Measurements from ENCODE around the gene AFF3. TPM values are rescaled to one million over a fixed set of nuclear protein-coding genes. Genes with fewer than 3 reads are reported as not detected.
A peak's percentile ranks its signal among the peaks of the same experiment; 100 is the strongest.

The AFF3 gene
- total RNA-seq, 1 donor from 2014 or later: 7.3 TPM

DNA sequence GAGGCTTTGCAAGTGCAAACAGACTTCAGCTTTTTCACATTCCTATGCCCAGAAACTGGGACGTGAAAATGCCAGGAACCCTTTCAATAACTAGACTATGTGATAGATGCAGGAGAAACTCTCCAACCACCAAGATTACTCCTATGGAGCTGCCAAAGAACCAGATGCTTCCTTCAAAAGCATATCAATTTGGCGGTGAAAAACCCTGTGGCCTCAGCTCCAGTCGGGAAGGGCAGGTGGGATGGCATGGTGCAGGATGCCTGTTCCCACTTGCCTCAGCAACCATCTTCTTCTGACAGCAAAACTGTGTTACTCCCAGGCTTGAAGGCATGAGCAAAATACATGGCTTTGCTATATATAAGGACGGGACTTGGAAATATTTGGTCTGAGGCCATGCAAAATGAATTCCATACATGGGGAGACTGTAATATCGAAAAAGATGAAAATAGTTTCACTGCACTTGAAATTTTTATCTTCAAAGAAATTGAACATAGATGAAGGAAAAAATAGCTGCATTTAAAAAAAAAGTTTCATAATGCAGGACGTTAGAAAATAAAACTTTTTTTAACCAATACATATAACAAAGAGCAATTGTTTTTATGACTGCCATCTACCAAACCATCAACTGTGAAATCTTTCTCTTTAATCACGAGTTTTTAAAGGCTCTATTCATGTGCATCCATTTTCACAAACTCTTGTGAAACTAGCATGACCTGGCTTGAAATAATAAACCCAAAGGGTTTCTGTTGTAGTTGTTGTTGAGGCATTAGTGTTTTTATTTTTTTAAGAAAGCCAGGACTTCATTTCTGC lies 99.1 kb downstream of the AFF3 start:
- H3K9me3 Mint-ChIP-seq (ENCODE audit: low read depth): no peaks in the 10 kb centered on the region
- peaks cover 18% of the 10 kb centered on the region for H3K27me3 Mint-ChIP-seq
- no peak overlapping the region for H3K27ac Mint-ChIP-seq
- no peak for DNase-seq (ENCODE audit: low spot score, unreplicated experiment)
- TF ChIP-seq, protein P1, sequence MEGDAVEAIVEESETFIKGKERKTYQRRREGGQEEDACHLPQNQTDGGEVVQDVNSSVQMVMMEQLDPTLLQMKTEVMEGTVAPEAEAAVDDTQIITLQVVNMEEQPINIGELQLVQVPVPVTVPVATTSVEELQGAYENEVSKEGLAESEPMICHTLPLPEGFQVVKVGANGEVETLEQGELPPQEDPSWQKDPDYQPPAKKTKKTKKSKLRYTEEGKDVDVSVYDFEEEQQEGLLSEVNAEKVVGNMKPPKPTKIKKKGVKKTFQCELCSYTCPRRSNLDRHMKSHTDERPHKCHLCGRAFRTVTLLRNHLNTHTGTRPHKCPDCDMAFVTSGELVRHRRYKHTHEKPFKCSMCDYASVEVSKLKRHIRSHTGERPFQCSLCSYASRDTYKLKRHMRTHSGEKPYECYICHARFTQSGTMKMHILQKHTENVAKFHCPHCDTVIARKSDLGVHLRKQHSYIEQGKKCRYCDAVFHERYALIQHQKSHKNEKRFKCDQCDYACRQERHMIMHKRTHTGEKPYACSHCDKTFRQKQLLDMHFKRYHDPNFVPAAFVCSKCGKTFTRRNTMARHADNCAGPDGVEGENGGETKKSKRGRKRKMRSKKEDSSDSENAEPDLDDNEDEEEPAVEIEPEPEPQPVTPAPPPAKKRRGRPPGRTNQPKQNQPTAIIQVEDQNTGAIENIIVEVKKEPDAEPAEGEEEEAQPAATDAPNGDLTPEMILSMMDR (IDR thresholded peaks at IDR 0.05; ENCODE audit: unreplicated experiment): no peak
- H3K4me3 Mint-ChIP-seq (ENCODE audit: low read depth): no peak overlapping the region
- H3K36me3 Mint-ChIP-seq (ENCODE audit: insufficient read depth): no peaks in the 10 kb centered on the region
- H3K4me1 Mint-ChIP-seq (ENCODE audit: low read depth): peaks cover 16% of the 10 kb centered on the region

- TF ChIP-seq, protein P1 (IDR thresholded peaks at IDR 0.05; ENCODE audit: unreplicated experiment): no peak
- peaks cover 16% of the 10 kb centered on the region for H3K4me1 Mint-ChIP-seq (ENCODE audit: low read depth)
These were observed 99.8 kb downstream of the AFF3 start for GRCh38 chr2:100042562-100042961.

GRCh38 chr2:100041946-100042345 lies 100.4 kb downstream of the AFF3 start:
- DNase-seq (ENCODE audit: low spot score, unreplicated experiment): no peak
- H3K27ac Mint-ChIP-seq: peak overlapping the region; percentile 72
- peaks cover 20% of the 10 kb centered on the region for H3K27me3 Mint-ChIP-seq
- no peaks in the 10 kb centered on the region for H3K36me3 Mint-ChIP-seq (ENCODE audit: insufficient read depth)
- H3K4me1 Mint-ChIP-seq (ENCODE audit: low read depth): peaks cover 16% of the 10 kb centered on the region
- H3K4me3 Mint-ChIP-seq (ENCODE audit: low read depth): peak overlapping the region; percentile 40
- H3K9me3 Mint-ChIP-seq (ENCODE audit: low read depth): no peaks in the 10 kb centered on the region
- TF ChIP-seq, protein P1 (IDR thresholded peaks at IDR 0.05; ENCODE audit: unreplicated experiment): no peak

More at GRCh38 chr2:100042562-100042961, 99.8 kb downstream of the AFF3 start:
- H3K27ac Mint-ChIP-seq: no peak overlapping the region
- H3K27me3 Mint-ChIP-seq: peaks cover 20% of the 10 kb centered on the region
- no peaks in the 10 kb centered on the region for H3K36me3 Mint-ChIP-seq (ENCODE audit: insufficient read depth)
- DNase-seq (ENCODE audit: low spot score, unreplicated experiment): no peak
- no peaks in the 10 kb centered on the region for H3K9me3 Mint-ChIP-seq (ENCODE audit: low read depth)
- no peak overlapping the region for H3K4me3 Mint-ChIP-seq (ENCODE audit: low read depth)

DNA sequence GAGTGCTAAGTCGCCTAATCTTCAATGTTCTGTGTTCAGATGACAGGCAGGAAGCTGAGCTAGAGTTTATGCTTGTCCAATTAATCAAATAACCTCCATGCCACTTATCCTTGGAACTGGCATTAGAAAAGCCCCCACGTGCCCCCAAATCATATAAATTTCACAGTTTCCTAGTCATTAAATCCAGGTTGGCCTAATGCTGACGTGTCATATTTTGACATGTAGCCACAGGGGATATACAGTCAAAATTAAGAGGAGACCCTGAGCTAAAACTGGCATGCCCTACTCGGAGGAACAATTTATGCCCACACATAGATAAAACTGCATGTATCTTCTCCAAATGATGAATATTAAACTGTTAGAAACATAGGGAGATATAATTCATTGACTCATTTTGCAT lies 101.0 kb downstream of the AFF3 start:
- Mint-ChIP-seq H3K27me3 (peaks cover 23% of the 10 kb centered on the region), H3K36me3 (ENCODE audit: insufficient read depth) (no peaks in the 10 kb centered on the region), H3K27ac (no peak overlapping the region), H3K9me3 (ENCODE audit: low read depth) (no peaks in the 10 kb centered on the region), H3K4me1 (ENCODE audit: low read depth) (peaks cover 19% of the 10 kb centered on the region), H3K4me3 (ENCODE audit: low read depth) (no peak overlapping the region)
- TF ChIP-seq, protein P1 (IDR thresholded peaks at IDR 0.05; ENCODE audit: unreplicated experiment): no peak
- DNase-seq (ENCODE audit: low spot score, unreplicated experiment): no peak

- no peak overlapping the region for H3K27ac Mint-ChIP-seq
- no peak overlapping the region for H3K4me3 Mint-ChIP-seq (ENCODE audit: low read depth)
- no peaks in the 10 kb centered on the region for H3K36me3 Mint-ChIP-seq (ENCODE audit: insufficient read depth)
- TF ChIP-seq, protein P1 (IDR thresholded peaks at IDR 0.05; ENCODE audit: unreplicated experiment): no peak
- no peak for DNase-seq (ENCODE audit: low spot score, unreplicated experiment)
- H3K4me1 Mint-ChIP-seq (ENCODE audit: low read depth): peaks cover 19% of the 10 kb centered on the region
- H3K27me3 Mint-ChIP-seq: peaks cover 26% of the 10 kb centered on the region
- no peaks in the 10 kb centered on the region for H3K9me3 Mint-ChIP-seq (ENCODE audit: low read depth)
These were observed 101.5 kb downstream of the AFF3 start for GRCh38 chr2:100040906-100041305.

Measured in progenitor cell of endocrine pancreas (in vitro differentiated cells).